Stimulated activated naive CD8-positive, alpha-beta T cell treated with anti-CD3 and anti-CD28 coated beads, Interleukin-15, Interleukin-2, amounts not matched to agents 100 U/mL and 50 U/mL, for 24 hours (primary cell): ENCODE measurements around the gene SAMHD1.
"Not testable (repeated sequence)": the region's sequence is repeated elsewhere in the genome, so short reads cannot be mapped to it uniquely, and the experiment has no call there.

Source experiments
- ATAC-seq: fragments of 150-1000 bp; cut with Tn5 transposase; one replicate; pipeline ENCODE4 v1.10.0; 2021
- DNase-seq: peaks from one replicate; pipeline ENCODE4 v3.0.0; 2021

SAMHD1 gene

GRCh38 chr20:36851490-36851889 lies 100.0 kb downstream of the SAMHD1 start:
- DNase-seq (no peak), ATAC-seq (no peak)

- no peak for DNase-seq
- no peak for ATAC-seq
These were observed 100.7 kb downstream of the SAMHD1 start for GRCh38 chr20:36850759-36851158.

- DNase-seq (no peak), ATAC-seq (no peak)
These were observed 102.0 kb downstream of the SAMHD1 start for GRCh38 chr20:36849333-36850065.

GRCh38 chr20:36848677-36849076 lies 102.8 kb downstream of the SAMHD1 start:
- no peak for ATAC-seq

GRCh38 chr20:36848078-36848660 lies 103.3 kb downstream of the SAMHD1 start:
- ATAC-seq (no peak), DNase-seq (no peak)

More at GRCh38 chr20:36848677-36849076, 102.8 kb downstream of the SAMHD1 start:
- no peak for DNase-seq

- no peak for ATAC-seq
- no peak for DNase-seq
These were observed 103.8 kb downstream of the SAMHD1 start for GRCh38 chr20:36847710-36848040.

- DNase-seq (no peak), ATAC-seq (no peak)
These were observed 104.3 kb downstream of the SAMHD1 start for GRCh38 chr20:36847009-36847709.

- ATAC-seq (peak; percentile 11), DNase-seq (no peak)
These were observed 106.1 kb downstream of the SAMHD1 start for GRCh38 chr20:36845288-36845971.

GRCh38 chr20:36841030-36841429 lies 110.5 kb downstream of the SAMHD1 start:
- not testable (repeated sequence) for DNase-seq, ATAC-seq
